Erythroblast (primary cell): ENCODE results near the gene GRAMD1C.

Experiments used
- GATA1 ChIP-seq: IDR thresholded peaks from 2 replicates; pipeline ENCODE4 v1.6.1; 2011; ENCODE audit warnings: low read depth, mild to moderate bottlenecking, control low read depth, low read length, moderate library complexity
- POLR2A ChIP-seq: IDR thresholded peaks from 2 replicates; pipeline ENCODE4 v1.6.1; 2011; ENCODE audit warnings: mild to moderate bottlenecking, low read length

DNA sequence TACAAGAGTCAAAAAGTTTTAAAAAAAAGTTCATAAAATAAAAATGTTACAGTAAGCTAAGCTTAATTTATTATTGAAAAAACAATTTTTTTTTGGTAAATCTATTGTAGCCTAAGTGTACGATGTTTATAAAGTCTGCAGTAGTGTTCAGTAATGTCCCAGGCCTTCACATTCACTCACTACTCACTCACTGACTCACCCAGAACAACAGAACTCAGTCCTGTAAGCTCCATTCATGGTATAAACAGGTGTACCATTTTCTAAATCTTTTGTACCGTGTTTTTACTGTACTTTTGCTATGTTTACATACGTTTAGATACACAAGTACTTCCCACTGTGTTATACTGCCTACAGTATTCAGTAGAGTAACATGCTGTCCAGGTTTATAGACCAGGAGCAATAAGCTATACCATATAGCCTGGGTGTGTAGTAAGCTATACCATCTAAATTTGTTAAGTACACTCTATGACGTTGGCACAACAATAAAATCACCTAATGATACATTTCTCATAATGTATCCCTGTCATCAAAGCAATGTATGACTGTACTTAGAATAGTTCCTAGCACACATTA, 68.1 kb downstream of the GRAMD1C start:
- TF ChIP-seq POLR2A (no peak), GATA1 (no peak)
